Measurements from ENCODE around the gene MRPL52. TPM values are rescaled to one million over a fixed set of nuclear protein-coding genes. Genes with fewer than 3 reads are reported as not detected.

MRPL52 gene
- total and polyA plus RNA-seq, 11 donors, result 80.4 to 185 (median 107) TPM

DNA sequence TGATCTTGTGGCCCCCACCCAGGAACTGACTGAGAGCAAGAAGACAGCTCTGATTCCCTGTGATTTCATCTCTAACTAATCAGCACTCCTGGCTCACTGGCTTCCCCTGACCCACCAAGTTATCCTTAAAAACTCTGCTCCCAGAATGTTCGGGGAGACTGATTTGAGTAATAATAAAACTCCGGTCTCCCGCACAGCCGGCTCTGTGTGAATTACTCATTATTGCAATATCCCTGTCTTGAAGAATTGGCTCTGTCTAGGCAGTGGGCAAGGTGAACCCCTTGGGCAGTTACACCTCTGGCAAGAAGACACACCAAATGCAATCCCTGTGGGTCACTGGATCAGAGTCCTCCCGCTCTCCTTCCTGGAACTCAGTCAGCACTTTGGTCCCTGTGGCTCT is 35.7 kb upstream of the MRPL52 start:
- Histone ChIP-seq H3K4me3 (no peak overlapping the region), H3K4me1 (peaks cover 0 to 35% (median 0%) of the 10 kb centered on the region in 12 donors), H3K27me3 (no peaks in the 10 kb centered on the region), H3K27ac (no peak overlapping the region), H3K9me3 (no peaks in the 10 kb centered on the region), H3K36me3 (no peaks in the 10 kb centered on the region)
- ATAC-seq, result no peak
- intact Hi-C loops (cut with DNase I), result no loop called here
- no peak for TF ChIP-seq CTCF (IDR thresholded peaks at IDR 0.05)
- no peak for TF ChIP-seq POLR2A (IDR thresholded peaks at IDR 0.05)
- 70 to 76% (median 76%) methylated on average over 5 of the region's 5 CpGs for WGBS, 4 donors
- no peak for DNase-seq

DNA sequence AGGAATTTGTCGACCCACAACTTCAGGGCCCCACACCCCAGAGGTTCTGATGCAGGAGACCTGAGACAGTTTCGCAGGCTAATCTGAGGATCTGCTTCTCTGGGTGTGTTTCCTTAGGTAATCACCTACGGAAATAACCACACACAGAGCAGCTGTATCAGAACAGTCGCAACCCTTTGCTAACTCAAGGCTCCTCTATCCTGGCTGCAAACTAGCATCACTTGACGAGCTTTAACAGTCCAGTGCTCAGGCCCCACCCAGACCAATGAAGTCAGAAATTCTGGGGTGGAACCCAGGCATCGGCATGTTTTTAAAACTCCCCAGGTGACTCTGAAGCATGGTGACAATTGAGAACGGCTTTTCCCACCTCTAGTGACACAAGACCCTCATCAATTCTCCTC is 35.1 kb upstream of the MRPL52 start:
- DNase-seq, result no peak
- Histone ChIP-seq H3K27me3 (no peaks in the 10 kb centered on the region), H3K36me3 (no peaks in the 10 kb centered on the region), H3K9me3 (no peaks in the 10 kb centered on the region), H3K4me3 (no peak overlapping the region), H3K4me1 (peaks cover 0 to 37% (median 0%) of the 10 kb centered on the region in 12 donors), H3K27ac (no peak overlapping the region)
- ATAC-seq, result no peak
- TF ChIP-seq CTCF (IDR thresholded peaks at IDR 0.05), result no peak
- TF ChIP-seq POLR2A (IDR thresholded peaks at IDR 0.05), result no peak
- WGBS, 4 donors, result 75 to 87% (median 85%) methylated on average over 7 of the region's 7 CpGs
- intact Hi-C loops (cut with DNase I), result no loop called here

DNA sequence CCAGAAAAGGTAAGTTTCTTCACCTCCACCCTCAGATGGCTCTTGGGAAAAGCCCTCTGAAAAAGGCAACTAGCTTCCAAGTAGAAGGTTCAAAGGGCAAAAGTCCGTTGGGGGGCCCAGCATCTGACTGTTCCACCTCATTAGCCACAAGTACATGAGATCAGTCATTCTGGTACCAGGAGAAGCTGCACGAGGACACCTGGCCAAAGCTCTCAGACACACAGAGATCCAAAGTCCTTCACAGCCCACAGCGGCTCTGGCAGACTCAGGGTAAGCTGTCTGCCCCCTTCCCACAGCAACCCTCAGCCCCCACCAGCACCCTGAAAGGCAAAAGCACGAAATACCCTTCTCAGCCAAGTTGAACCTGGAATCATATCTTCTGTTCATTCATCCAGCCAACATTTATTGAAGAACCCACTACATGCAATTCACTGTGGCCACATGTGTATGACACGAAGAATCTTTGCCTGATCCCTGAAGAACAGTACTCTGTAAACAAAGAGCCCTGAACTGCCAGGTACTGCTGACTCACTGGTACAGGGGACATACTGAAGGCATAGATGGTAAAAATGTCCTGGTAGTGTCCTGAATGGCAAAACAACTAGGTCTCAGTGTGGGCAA is 33.5 kb upstream of the MRPL52 start:
- Histone ChIP-seq H3K4me3 (no peak overlapping the region), H3K4me1 (peaks cover 0 to 43% (median 0%) of the 10 kb centered on the region in 12 donors), H3K27ac (no peak overlapping the region), H3K27me3 (no peaks in the 10 kb centered on the region), H3K36me3 (no peaks in the 10 kb centered on the region), H3K9me3 (no peaks in the 10 kb centered on the region)
- intact Hi-C loops (cut with DNase I), result no loop called here
- no peak for TF ChIP-seq POLR2A (IDR thresholded peaks at IDR 0.05)
- no peak for TF ChIP-seq CTCF (IDR thresholded peaks at IDR 0.05)
- DNase-seq (no peak), ATAC-seq (no peak)
- WGBS, 4 donors, result 71 to 78% (median 77%) methylated on average over 5 of the region's 5 CpGs

DNA sequence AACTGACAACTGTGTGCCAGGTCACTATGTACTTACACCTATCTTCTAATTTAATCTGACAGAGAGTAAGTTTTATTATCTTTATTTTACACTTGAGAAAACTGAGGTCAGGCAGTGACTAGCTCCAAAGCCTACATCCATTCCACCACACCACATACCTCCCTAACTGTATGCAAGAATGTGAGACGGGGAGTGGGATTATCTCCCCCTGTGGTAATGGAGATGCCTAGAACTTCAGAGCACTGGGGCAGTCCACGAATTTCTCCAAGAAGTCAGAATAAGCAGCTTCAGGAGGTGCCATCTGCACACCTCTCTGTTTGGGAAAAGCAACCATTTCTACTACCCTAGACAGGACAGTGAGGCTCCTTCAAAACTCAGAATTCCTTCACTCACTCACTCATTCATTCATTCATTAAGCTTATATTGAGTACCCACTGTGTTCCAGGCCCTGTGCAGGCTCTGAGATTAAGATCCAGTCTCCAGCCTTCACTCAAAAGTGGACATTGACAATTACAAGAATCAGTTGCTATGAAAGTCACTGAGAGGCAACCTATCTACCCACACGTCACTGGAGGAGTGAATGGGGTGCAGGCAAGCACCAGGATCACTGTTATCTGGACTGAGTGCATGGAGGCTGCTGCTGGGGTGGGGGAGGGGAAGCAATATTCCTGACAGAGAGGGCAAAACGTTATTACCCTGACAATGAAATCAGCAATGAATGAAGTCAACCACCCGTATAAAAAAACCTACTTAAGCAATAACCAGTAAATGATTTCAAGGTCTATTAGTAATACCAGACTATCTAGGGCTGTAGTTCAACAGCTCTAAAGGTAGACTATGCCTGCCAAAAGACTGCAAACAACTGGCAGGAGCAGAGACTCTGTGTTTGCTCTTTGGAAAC is 32.4 kb upstream of the MRPL52 start:
- H3K27me3 ChIP-seq, result no peaks in the 10 kb centered on the region
- WGBS, 4 donors, result 41 to 46% (median 43%) methylated on average over 5 of the region's 5 CpGs
- DNase-seq (no peak), ATAC-seq (peak in 1 of 4 donors; percentile 33)
- H3K4me1 ChIP-seq, result peaks cover 0 to 47% (median 0%) of the 10 kb centered on the region in 12 donors
- intact Hi-C loops (cut with DNase I), result no loop called here
- H3K4me3 ChIP-seq, result no peak overlapping the region
- no peaks in the 10 kb centered on the region for H3K36me3 ChIP-seq
- H3K27ac ChIP-seq, result peak overlapping the region in 1 of 12 donors; percentile 79
- TF ChIP-seq POLR2A (IDR thresholded peaks at IDR 0.05), result no peak
- TF ChIP-seq CTCF (IDR thresholded peaks at IDR 0.05), result no peak
- no peaks in the 10 kb centered on the region for H3K9me3 ChIP-seq

Measured in heart left ventricle (tissue), 16 donors.